GM19239 (cell line): ENCODE measurements around the gene ODAD3.
"Not testable (repeated sequence)": the region's sequence is repeated elsewhere in the genome, so short reads cannot be mapped to it uniquely, and the experiment has no call there.

Source experiments
- DNase-seq: peaks from one replicate; pipeline ENCODE4 v3.0.0; 2011; ENCODE audit warnings: low spot score; ENCODE audit not compliant: insufficient read length
- FAIRE-seq: peaks from 2 replicates; lab custom pipeline; 2011; peaks lifted over from hg19 to GRCh38; lab: Jason Lieb, UNC

Gene ODAD3

GRCh38 chr19:11379269-11379845, 55.6 kb downstream of the ODAD3 start:
- not testable (repeated sequence) for FAIRE-seq, DNase-seq

GRCh38 chr19:11378319-11379189, 56.4 kb downstream of the ODAD3 start:
- no peak for FAIRE-seq

GRCh38 chr19:11377756-11378155, 57.2 kb downstream of the ODAD3 start:
- FAIRE-seq, result no peak
- no peak for DNase-seq

More at GRCh38 chr19:11378319-11379189, 56.4 kb downstream of the ODAD3 start:
- DNase-seq, result no peak

- FAIRE-seq (no peak), DNase-seq (no peak)
Observed at GRCh38 chr19:11377237-11377636, 57.7 kb downstream of the ODAD3 start.

- no peak for DNase-seq
- no peak for FAIRE-seq
Observed at GRCh38 chr19:11375143-11375948, 59.6 kb downstream of the ODAD3 start.

GRCh38 chr19:11374433-11375142, 60.3 kb downstream of the ODAD3 start, which contains the start of gene SWSAP1:
Gene SWSAP1, plus strand, starts transcription at chr19:11374666. Its CDS starts 15 bp downstream, at chr19:11374681.
- FAIRE-seq (peak; percentile 99), DNase-seq (peak; percentile 92)

GRCh38 chr19:11373885-11374432, 61.0 kb downstream of the ODAD3 start:
- no peak for FAIRE-seq

GRCh38 chr19:11373166-11373884, 61.6 kb downstream of the ODAD3 start:
- FAIRE-seq (no peak), DNase-seq (no peak)

More at GRCh38 chr19:11373885-11374432, 61.0 kb downstream of the ODAD3 start:
- DNase-seq, result no peak

GRCh38 chr19:11370744-11371143, 64.2 kb downstream of the ODAD3 start:
- FAIRE-seq (no peak), DNase-seq (no peak)
